NCI-H446 treated with DMSO at 0.1 percent for 48 hours (cell line): ENCODE results near the gene SMARCB1.
"Not testable (repeated sequence)": the region's sequence is repeated elsewhere in the genome, so short reads cannot be mapped to it uniquely, and the experiment has no call there.

Source experiments
- DNase-seq: peaks from one replicate; lab custom pipeline; 2025; lab: John Stamatoyannopoulos, UW

SMARCB1 gene

GRCh38 chr22:23846081-23846469 lies 59.3 kb downstream of the SMARCB1 start:
- DNase-seq, result no peak

GRCh38 chr22:23847310-23847920 lies 60.6 kb downstream of the SMARCB1 start:
- DNase-seq, result no peak

- no peak for DNase-seq
Measured at GRCh38 chr22:23847991-23848864, 61.5 kb downstream of the SMARCB1 start.

DNA sequence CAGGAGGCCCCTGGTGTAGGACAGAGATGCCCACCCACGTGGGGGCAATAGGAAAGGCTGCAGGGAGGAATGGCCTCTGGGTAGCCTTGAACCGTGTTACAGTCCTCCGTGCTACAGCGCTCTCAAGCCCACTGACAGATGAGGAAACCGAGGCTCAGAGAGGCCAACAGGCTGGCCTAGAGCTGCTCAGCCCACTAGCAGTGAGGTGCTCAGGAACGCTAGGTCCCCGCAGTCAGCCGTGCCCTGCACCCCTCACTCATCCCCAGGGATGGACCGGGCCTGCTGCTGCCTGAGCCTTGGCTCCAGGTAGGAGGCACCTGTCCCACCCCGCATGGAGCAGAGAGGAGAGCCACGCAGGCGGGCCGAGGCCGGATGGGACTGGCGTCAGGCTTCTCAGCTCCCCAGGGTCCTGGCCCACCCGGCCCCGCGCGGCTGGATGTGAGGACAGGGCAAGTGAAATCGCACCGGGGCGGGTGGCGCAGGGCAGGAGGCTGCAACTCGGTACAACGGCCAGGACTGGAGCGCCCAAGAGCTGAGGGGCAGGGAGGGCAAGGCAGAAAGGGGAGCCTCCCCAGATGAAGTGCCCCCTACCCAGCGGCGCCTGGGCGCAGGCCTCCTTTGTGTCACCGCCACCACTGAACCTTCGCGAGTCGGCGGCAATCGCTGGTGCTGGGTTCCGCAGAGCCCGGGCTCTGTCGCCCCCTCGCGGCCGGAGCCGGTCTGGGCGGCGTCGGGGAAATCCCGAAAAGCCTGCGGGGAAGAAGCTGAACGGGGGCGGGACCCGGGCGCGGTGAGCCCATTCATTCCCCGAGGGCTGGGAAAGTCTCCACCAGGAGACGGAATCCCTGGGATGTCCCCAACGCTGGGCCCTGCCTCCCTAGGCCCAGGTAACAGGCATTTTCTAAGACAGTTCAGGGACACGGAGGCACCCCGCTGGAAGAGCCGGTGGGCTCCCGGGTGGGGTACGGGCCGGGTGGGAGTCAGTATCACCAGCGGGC lies 62.5 kb downstream of the SMARCB1 start:
- peak; percentile 39 for DNase-seq

GRCh38 chr22:23850136-23850611 lies 63.4 kb downstream of the SMARCB1 start:
- DNase-seq, result no peak

DNA sequence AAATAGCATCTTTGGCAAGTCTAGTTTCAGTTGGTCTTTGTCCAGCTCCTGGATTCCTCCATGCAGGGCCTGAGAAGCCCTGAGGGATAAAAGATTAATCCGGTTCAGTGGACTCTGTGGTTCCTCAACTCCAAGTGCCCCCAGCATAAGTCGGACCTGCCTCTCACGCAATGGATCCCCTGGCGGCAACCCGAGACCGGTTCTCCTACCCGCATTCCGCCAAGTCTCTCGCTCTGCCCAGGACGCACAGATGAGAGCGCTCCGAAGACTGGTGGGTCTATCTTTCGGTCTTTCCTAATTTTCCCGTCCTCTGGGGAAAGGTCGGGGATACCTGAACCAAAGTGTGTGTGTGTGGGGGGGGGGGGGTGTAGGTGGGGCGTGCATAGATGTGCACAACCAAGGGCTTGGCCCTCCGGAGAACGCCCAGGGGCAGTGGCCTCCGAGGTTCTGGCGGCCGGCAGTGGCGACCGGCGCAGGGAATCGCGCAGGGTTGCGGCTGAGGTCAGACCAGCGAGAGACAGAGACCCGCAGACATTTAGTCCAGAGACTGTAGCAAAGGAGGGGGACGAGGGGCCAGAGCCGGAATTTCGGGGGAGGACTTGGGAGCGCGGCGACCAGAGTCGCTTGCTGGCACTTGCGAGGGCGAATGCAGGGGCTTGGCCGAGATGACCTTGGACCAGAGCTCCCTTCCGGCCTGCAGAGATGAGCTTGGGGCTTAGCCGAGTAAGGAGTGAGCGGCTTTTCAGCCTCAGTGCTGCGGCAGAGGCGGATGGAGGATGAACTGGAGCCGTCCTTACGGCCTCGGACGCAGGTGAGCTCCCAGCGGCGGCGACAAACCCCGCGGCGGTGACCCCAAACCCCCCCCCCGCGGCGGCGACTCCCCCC lies 70.2 kb downstream of the SMARCB1 start:
- no peak for DNase-seq

DNA sequence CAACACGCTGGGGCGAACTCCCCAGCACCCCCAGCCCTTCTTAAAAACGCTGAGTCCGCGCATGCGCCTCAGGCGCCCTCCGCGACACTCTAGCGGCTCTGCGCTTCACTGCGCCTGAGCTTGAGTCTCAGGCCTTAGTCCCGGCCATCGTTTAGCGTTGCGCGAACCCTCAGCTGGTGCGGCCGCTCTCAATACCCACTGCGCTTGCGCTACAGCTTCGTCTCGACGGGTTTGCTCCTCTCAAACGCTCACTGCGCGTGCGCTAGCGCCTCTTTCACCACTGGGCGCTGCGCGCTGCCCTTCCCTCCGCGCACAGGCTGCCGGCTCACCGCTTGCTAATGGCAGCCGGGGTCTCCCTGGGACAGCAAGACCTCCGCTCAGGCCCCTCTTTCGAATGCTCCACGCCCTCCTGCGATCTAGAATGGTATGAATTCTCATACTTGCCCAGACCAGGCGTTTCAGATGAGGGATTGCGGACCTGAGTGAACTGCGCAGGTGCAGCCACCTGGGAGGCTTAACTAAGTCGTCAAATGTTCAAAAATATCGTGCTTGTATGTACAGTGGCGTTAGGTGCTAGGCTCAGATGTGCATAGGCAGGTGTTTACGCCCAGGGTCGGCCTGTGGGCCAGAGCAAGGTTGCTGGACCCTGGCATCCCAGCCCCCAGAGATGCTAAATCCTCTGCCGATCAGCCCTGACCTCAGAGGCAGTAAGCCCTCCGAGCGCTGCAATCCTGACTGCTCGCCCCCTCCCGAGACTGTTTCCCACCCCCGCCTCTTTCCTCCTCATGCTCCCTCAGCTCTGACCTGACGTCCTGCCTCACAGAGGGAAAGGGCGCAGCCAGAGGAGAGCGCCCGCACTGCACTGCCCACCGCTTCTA lies 71.1 kb downstream of the SMARCB1 start, which contains the start of gene SLC2A11:
TSS of gene SLC2A11 (plus strand) at position 270 of the 878 bp plus-strand sequence. CDS start at position 395, 125 bp downstream.
- peak; percentile 93 for DNase-seq

DNA sequence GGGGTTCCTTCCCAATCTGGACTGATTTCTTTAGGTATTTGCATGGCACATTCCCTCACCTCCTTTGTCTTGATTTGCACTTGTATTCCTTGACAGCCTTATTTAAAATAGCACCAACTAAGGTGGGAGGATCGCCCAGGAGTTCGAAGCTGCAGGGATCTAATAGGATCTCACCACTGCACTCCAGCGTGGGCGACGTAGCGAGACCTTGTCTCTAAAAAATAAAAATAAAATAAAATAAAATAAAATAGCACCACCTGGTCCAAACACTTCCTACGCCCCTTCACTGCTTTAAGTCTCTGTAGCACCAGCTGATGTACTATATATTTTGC lies 71.7 kb downstream of the SMARCB1 start:
- no peak for DNase-seq

DNA sequence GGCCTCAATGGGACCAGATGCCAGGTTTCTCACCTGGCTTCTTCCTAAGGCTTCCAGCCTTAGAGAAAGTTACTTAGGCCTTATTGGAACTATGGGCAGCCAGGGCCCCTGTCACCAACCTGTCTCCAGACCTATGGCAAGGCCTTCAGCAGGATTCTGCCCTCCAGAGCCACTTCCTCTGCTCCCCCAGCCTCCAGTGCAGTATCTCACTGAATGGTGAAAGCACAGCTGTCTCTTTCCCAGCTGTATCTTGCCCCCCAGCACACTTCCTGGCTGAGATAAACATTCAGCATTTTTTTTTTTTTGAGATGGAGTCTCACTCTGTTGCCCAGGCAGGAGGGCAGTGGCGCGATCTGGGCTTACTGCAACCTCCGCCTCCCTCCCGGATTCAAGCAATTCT lies 72.4 kb downstream of the SMARCB1 start:
- no peak for DNase-seq

DNA sequence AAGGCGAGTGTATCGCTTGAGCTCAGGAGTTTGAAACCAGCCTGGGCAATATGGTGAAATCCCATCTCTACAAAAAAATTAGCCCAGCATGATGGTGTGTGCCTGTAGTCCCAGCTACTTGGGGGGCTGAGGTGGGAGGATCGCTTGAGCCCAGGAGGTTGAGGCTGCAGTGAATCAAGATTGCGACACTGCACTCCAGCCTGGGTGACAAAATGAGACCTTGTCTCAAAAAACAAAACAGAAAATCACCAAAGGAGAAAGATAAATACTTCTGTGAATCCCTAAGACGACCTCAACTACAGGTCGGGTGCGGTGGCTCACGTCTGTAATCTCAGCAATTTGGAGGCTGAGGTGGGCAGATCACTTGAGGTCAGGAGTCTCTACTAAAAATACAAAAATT lies 73.4 kb downstream of the SMARCB1 start:
- DNase-seq, result not testable (repeated sequence)

GRCh38 chr22:23862103-23862502 lies 75.3 kb downstream of the SMARCB1 start:
- no peak for DNase-seq

DNA sequence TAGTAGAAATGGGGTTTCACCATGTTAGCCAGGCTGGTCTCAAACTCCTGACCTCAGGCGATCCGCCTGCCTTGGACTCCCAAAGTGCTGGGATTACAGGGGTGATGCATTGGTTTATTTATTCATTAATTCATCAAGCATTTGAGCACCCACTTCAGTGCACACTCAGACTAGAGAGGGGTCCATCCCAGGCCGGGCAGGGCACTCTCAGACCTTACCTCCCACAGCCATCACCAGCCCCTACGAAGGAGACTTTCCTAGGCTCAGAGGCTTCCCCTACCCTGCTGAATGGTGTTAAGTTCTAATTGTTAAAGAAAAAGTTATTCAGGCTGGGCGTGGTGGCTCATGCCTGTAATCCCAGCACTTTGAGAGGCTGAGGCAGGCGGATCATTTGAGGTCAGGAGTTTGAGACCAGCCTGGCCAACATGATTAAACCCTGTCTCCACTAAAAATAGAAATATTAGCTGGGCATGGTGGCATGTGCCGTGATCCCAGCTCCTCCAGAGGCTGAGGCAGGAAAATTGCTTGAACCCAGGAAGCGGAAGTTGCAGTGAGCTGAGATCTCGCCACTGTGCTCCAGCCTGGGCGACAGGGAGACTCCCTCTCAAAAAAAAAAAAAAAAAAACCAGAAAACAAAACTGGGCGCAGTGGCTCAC lies 77.9 kb downstream of the SMARCB1 start:
- not testable (repeated sequence) for DNase-seq

- DNase-seq, result no peak
Measured at GRCh38 chr22:23868580-23868979, 81.8 kb downstream of the SMARCB1 start.

DNA sequence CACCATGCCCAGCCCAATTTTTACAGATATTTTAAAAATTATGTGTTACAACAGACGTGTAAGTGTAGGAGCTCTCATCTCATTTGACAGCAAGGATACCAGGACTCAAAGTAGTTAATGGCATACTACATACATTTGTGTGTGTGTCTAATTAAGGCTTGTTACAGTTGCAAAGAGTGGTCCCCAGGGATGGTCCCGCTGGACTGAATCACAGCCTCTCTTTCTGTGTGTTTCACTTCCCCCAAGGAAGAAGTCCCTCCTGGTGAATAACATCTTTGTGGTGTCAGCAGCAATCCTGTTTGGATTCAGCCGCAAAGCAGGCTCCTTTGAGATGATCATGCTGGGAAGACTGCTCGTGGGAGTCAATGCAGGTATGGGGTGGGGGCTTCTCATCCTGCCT lies 88.1 kb downstream of the SMARCB1 start:
- no peak for DNase-seq

GRCh38 chr22:23875801-23876200 lies 89.0 kb downstream of the SMARCB1 start:
- no peak for DNase-seq

DNA sequence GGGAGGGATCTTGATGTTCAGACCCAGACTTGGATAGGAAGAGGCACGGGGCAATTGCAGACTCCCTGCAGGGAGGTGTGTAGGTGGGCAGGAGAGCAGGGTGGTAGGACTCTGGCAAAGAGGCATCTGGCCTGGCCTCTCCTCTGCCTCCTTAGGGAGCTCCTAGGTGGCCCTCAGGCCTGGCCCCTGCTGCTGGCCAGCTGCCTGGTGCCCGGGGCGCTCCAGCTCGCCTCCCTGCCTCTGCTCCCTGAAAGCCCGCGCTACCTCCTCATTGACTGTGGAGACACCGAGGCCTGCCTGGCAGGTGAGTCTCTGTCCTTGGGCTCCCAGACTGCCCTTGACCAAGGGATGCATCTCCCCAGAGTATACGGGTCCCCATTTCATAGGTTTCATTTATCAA lies 90.8 kb downstream of the SMARCB1 start:
- no peak for DNase-seq

GRCh38 chr22:23878219-23878618 lies 91.5 kb downstream of the SMARCB1 start:
- no peak for DNase-seq

DNA sequence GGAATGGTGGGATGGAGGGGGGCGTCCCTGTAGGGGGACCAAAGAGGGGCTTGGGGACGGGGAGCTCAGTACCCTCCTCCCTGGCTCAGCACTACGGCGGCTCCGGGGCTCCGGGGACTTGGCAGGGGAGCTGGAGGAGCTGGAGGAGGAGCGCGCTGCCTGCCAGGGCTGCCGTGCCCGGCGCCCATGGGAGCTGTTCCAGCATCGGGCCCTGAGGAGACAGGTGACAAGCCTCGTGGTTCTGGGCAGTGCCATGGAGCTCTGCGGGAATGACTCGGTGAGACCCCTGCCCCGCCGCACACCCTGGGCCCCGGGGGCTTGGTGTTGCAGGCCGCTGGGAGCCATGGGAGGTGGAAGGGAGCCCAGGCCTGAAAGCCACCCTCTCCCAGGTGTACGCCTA lies 95.6 kb downstream of the SMARCB1 start:
- DNase-seq, result no peak

DNA sequence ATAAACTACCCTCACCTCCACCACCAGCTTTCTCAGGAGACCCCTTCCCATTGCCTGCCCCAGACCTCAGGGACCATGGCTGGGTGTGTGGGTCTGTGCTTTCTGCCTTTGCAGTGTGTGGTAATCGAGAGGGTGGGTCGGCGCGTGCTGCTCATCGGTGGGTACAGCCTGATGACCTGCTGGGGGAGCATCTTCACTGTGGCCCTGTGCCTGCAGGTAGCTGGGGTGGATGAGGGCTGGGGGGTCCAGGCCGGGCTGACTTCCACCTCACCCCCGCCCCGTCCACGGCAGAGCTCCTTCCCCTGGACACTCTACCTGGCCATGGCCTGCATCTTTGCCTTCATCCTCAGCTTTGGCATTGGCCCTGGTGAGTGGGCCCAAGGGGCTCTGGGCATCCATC lies 96.9 kb downstream of the SMARCB1 start:
- no peak for DNase-seq

DNA sequence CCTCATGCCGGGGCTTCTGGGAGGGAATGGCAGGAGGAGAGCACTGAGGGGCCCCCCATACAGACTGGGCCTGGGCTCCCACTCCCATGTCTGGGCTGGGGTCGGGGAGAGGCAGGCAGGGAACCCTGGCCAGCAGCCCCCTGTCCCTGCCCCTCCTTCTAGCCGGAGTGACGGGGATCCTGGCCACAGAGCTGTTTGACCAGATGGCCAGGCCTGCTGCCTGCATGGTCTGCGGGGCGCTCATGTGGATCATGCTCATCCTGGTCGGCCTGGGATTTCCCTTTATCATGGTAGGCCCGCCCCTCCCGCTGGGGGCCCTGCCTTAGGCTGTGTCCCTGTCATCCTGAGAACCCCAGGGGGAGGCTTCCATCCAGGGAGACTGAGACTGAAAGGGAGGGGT lies 97.4 kb downstream of the SMARCB1 start:
- DNase-seq, result no peak
